Upper lobe of left lung (tissue), 6 donors: ENCODE measurements around the gene TMSB15C. TPM values are rescaled to one million over a fixed set of nuclear protein-coding genes. Genes with fewer than 3 reads are reported as not detected.
A peak's percentile ranks its signal among the peaks of the same experiment; 100 is the strongest.
"Not testable (repeated sequence)": the region's sequence is repeated elsewhere in the genome, so short reads cannot be mapped to it uniquely, and the experiment has no call there.

ENCODE experiments used
- ATAC-seq, 2 donors: fragments of 200-7000 bp; cut with Tn5 transposase; one replicate each; pipeline ENCODE4 v1.9.1; 2022; ENCODE audit warnings: mild to moderate bottlenecking in 2 of 2, moderate library complexity in 2 of 2; ENCODE audit not compliant: low FRiP score in 2 of 2
- DNase-seq, 2 donors: peaks; one replicate each; pipeline ENCODE4 v3.0.0-alpha.2; 2019 to 2020
- H3K27ac ChIP-seq, 4 donors: fragments of 200-600 bp; sonication (generic); one replicate each; pipeline ENCODE4 v1.5.1; 2016 to 2019
- H3K27me3 ChIP-seq, 4 donors: fragments of 200-600 bp; sonication (generic); one replicate each; pipeline ENCODE4 v1.5.1; 2017 to 2019
- H3K36me3 ChIP-seq, 4 donors: fragments of 200-600 bp; sonication (generic); one replicate each; pipeline ENCODE4 v1.5.1; 2016 to 2019
- H3K4me1 ChIP-seq, 4 donors: fragments of 200-600 bp; sonication (generic); one replicate each; pipeline ENCODE4 v1.5.1; 2018 to 2019
- H3K4me3 ChIP-seq, 4 donors: fragments of 200-600 bp; sonication (generic); one replicate each; pipeline ENCODE4 v1.5.1; 2017 to 2019; ENCODE audit warnings: mild to moderate bottlenecking in 2 of 4, moderate library complexity in 1 of 4
- H3K9me3 ChIP-seq, 4 donors: fragments of 200-600 bp; sonication (generic); one replicate each; pipeline ENCODE4 v1.5.1; 2018 to 2019
- CTCF ChIP-seq, 6 experiments: fragments of 450-650 bp in 4 of 6; fragments of 200-600 bp in 2 of 6; sonication (generic) in 2 of 6; IDR thresholded peaks; one replicate each; pipeline ENCODE4 v1.5.1; 2016 to 2019; ENCODE audit warnings: antibody characterized with exemption in 6 of 6
- EP300 ChIP-seq, 4 donors: sonication (generic); formaldehyde crosslinking; IDR thresholded peaks; one replicate each; pipeline ENCODE4 v1.5.1; 2017; ENCODE audit warnings: antibody characterized with exemption in 4 of 4, control low read depth in 2 of 4
- POLR2A ChIP-seq, 4 donors: fragments of 450-650 bp; IDR thresholded peaks; one replicate each; pipeline ENCODE4 v1.5.1; 2016 to 2017; ENCODE audit warnings: antibody characterized with exemption in 4 of 4, mild to moderate bottlenecking in 2 of 4
- POLR2AphosphoS5 ChIP-seq, 2 donors: sonication (generic); formaldehyde crosslinking; IDR thresholded peaks; one replicate each; pipeline ENCODE4 v1.5.1; 2017; ENCODE audit warnings: antibody characterized with exemption in 2 of 2
- WGBS, 2 donors: methylation state at CpG; one replicate each; pipeline ENCODE4 v1.1.5; 2017 to 2018; 5-methylcytosine and 5-hydroxymethylcytosine counted together
- total RNA-seq, 6 donors: library from RNA; depleted of rRNA in 4 of 6; stranded (reverse); fragments of >200 nt in 4 of 6; gene quantifications; one replicate each; pipeline versions ENCODE4 v1.1.0 to v1.2.1, GENCODE V29; 2016 to 2021
- donor health status: DM: no; HTN: no; CAD: no; lungs with moderate emphysema.
- donor health status: DM: no; HTN: yes; CAD: no; lungs with severe emphysema.

Gene TMSB15C
- total RNA-seq, 6 donors from 2014 or later: 0.46 to 3.3 (median 0.72) TPM; not detected in 1

- Histone ChIP-seq H3K27ac (no peak overlapping the region), H3K4me3 (no peak overlapping the region), H3K36me3 (no peaks in the 10 kb centered on the region), H3K9me3 (no peaks in the 10 kb centered on the region), H3K27me3 (no peaks in the 10 kb centered on the region), H3K4me1 (no peaks in the 10 kb centered on the region)
- no peak for ATAC-seq
- TF ChIP-seq POLR2A (IDR thresholded peaks at IDR 0.05) (no peak), EP300 (IDR thresholded peaks at IDR 0.05) (no peak), CTCF (IDR thresholded peaks at IDR 0.05) (no peak), POLR2AphosphoS5 (IDR thresholded peaks at IDR 0.05) (no peak)
- no peak for DNase-seq
- 73 to 100% methylated on average over 1 to 5 of the region's 5 CpGs for WGBS, 2 donors
These were observed 8.7 kb upstream of the TMSB15C start for GRCh38 chrX:104084534-104085277.

- TF ChIP-seq POLR2AphosphoS5 (IDR thresholded peaks at IDR 0.05) (no peak), CTCF (IDR thresholded peaks at IDR 0.05) (no peak), POLR2A (IDR thresholded peaks at IDR 0.05) (no peak), EP300 (IDR thresholded peaks at IDR 0.05) (no peak)
- H3K27me3 ChIP-seq: no peaks in the 10 kb centered on the region
- no peaks in the 10 kb centered on the region for H3K4me1 ChIP-seq
- WGBS, 2 donors: 79% methylated on average over 4 of the region's 4 CpGs; no CpG with 5 or more reads in 1 of the 2 donors
- no peak overlapping the region for H3K27ac ChIP-seq
- no peaks in the 10 kb centered on the region for H3K36me3 ChIP-seq
- DNase-seq (no peak), ATAC-seq (peak in 1 of 2 donors; percentile 43)
- no peak overlapping the region for H3K4me3 ChIP-seq
- no peaks in the 10 kb centered on the region for H3K9me3 ChIP-seq
These were observed 8.0 kb upstream of the TMSB15C start for GRCh38 chrX:104084063-104084462.

- H3K4me3 ChIP-seq, H3K9me3 ChIP-seq, ATAC-seq, H3K36me3 ChIP-seq, H3K4me1 ChIP-seq, H3K27ac ChIP-seq, DNase-seq, H3K27me3 ChIP-seq: not testable (repeated sequence)
- no CpG with 5 or more reads among the region's 6 CpGs for WGBS, 2 donors
These were observed 1.8 kb upstream of the TMSB15C start for GRCh38 chrX:104077854-104078253.

- not testable (repeated sequence) for H3K36me3 ChIP-seq, H3K27me3 ChIP-seq, H3K4me3 ChIP-seq, H3K9me3 ChIP-seq, H3K4me1 ChIP-seq, H3K27ac ChIP-seq
- DNase-seq: peak in 1 of 2 donors; percentile 39
- peak in 1 of 2 donors; percentile 28 for ATAC-seq
- no CpG with 5 or more reads among the region's 18 CpGs for WGBS, 2 donors
These were observed 13.4 kb downstream of the TMSB15C start for GRCh38 chrX:104062636-104063035.

GRCh38 chrX:104054956-104055355, 21.1 kb downstream of the TMSB15C start:
- ATAC-seq, DNase-seq, H3K27me3 ChIP-seq, H3K4me3 ChIP-seq, H3K27ac ChIP-seq, H3K9me3 ChIP-seq, H3K36me3 ChIP-seq, H3K4me1 ChIP-seq: not testable (repeated sequence)
- no CpG with 5 or more reads among the region's 13 CpGs for WGBS, 2 donors

GRCh38 chrX:104047171-104047570, 28.9 kb downstream of the TMSB15C start:
- no peak overlapping the region for H3K27ac ChIP-seq
- DNase-seq: peak in 1 of 2 donors; percentile 2
- H3K4me1 ChIP-seq: no peaks in the 10 kb centered on the region
- H3K4me3 ChIP-seq: no peak overlapping the region
- H3K9me3 ChIP-seq: no peaks in the 10 kb centered on the region
- WGBS, 2 donors: 90% methylated on average over 10 to 13 of the region's 13 CpGs
- H3K27me3 ChIP-seq: no peaks in the 10 kb centered on the region
- TF ChIP-seq POLR2A (IDR thresholded peaks at IDR 0.05) (no peak), CTCF (IDR thresholded peaks at IDR 0.05) (no peak), EP300 (IDR thresholded peaks at IDR 0.05) (no peak)
- H3K36me3 ChIP-seq: no peaks in the 10 kb centered on the region
- ATAC-seq: no peak
